SK-N-SH (cell line): ENCODE results near the gene APRT.

Source experiments
- CHD2 ChIP-seq: fragments of 150-350 bp; IDR thresholded peaks from 2 replicates; pipeline ENCODE4 v1.6.1; 2018; ENCODE audit warnings: low read length; ENCODE audit not compliant: partially characterized antibody
- GABPA ChIP-seq: IDR thresholded peaks from 2 replicates; pipeline ENCODE4 v1.4.0; 2012; ENCODE audit warnings: low read depth, mild to moderate bottlenecking
- POLR2AphosphoS5 ChIP-seq: IDR thresholded peaks from 2 replicates; pipeline ENCODE4 v1.6.1; 2012; ENCODE audit warnings: low read depth, low read length
- RAD21 ChIP-seq: IDR thresholded peaks from 2 replicates; pipeline ENCODE4 v1.6.1; 2012; ENCODE audit warnings: mild to moderate bottlenecking, low read length
- SIN3A ChIP-seq: IDR thresholded peaks from 2 replicates; pipeline ENCODE4 v1.6.1; 2012; ENCODE audit warnings: low read depth, mild to moderate bottlenecking, low read length, moderate library complexity, borderline replicate concordance
- TAF1 ChIP-seq: IDR thresholded peaks from 2 replicates; pipeline ENCODE4 v1.6.1; 2012; ENCODE audit warnings: low read depth, mild to moderate bottlenecking, low read length, moderate library complexity, borderline replicate concordance
- TCF12 ChIP-seq: IDR thresholded peaks from 2 replicates; pipeline ENCODE4 v1.4.0; 2012
- TF ChIP-seq, protein P1 (sequence below): fragments of 200-600 bp; sonication (generic); IDR thresholded peaks from 2 replicates; pipeline ENCODE4 v1.6.1; 2017; ENCODE audit warnings: antibody characterized with exemption, mild to moderate bottlenecking, moderate library complexity
- TF ChIP-seq, protein P2 (sequence below): fragments of 150-350 bp; IDR thresholded peaks from 2 replicates; pipeline ENCODE4 v1.6.1; 2016; ENCODE audit warnings: mild to moderate bottlenecking, low read depth, low read length

DNA sequence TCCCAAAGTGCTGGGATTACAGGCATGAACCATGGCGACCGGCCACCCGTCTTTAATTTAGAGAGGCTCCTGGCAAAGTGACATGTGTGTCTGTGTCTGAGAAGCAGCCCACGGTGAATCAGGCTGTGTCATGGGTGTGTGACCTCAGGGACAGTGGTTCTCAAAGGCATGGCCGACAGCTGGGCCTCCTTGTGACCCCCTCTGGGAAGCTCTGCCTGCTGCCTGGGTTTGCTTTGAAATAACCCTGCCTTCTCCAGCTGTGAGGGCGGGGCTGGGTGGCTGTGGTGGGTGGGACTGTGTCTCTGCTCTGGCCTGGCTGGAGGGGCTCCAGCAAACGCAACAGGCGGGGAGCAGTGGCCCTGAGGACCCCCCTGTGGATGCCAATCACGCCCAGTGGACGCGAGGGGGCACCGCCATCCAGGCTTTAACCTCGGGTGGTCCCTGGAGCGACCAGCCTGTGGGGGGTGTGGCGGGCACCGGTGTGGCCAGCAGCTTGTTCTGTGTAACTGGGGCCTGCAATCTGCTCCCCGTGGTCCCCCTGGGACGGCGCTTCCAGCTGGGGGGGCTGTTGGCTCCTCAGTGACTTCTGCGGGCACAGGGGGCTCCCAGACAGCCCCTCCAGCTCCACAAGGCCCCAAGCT, 8.8 kb upstream of the APRT start:
- TF ChIP-seq TAF1 (no peak), POLR2AphosphoS5 (no peak), RAD21 (no peak), CHD2 (no peak), TCF12 (no peak), SIN3A (no peak), GABPA (no peak)
- TF ChIP-seq, protein P1, sequence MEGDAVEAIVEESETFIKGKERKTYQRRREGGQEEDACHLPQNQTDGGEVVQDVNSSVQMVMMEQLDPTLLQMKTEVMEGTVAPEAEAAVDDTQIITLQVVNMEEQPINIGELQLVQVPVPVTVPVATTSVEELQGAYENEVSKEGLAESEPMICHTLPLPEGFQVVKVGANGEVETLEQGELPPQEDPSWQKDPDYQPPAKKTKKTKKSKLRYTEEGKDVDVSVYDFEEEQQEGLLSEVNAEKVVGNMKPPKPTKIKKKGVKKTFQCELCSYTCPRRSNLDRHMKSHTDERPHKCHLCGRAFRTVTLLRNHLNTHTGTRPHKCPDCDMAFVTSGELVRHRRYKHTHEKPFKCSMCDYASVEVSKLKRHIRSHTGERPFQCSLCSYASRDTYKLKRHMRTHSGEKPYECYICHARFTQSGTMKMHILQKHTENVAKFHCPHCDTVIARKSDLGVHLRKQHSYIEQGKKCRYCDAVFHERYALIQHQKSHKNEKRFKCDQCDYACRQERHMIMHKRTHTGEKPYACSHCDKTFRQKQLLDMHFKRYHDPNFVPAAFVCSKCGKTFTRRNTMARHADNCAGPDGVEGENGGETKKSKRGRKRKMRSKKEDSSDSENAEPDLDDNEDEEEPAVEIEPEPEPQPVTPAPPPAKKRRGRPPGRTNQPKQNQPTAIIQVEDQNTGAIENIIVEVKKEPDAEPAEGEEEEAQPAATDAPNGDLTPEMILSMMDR: no peak
- TF ChIP-seq, protein P2, sequence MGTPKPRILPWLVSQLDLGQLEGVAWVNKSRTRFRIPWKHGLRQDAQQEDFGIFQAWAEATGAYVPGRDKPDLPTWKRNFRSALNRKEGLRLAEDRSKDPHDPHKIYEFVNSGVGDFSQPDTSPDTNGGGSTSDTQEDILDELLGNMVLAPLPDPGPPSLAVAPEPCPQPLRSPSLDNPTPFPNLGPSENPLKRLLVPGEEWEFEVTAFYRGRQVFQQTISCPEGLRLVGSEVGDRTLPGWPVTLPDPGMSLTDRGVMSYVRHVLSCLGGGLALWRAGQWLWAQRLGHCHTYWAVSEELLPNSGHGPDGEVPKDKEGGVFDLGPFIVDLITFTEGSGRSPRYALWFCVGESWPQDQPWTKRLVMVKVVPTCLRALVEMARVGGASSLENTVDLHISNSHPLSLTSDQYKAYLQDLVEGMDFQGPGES: no peak
